GM18858 (cell line): ENCODE data around the gene PRKCQ.
"Not testable (repeated sequence)": the region's sequence is repeated elsewhere in the genome, so short reads cannot be mapped to it uniquely, and the experiment has no call there.

Experiments
- ATAC-seq: cut with Tn5 transposase; IDR thresholded peaks from one replicate; pipeline ENCODE4 v1.9.1; 2021; ENCODE audit not compliant: unreplicated experiment

PRKCQ gene

DNA sequence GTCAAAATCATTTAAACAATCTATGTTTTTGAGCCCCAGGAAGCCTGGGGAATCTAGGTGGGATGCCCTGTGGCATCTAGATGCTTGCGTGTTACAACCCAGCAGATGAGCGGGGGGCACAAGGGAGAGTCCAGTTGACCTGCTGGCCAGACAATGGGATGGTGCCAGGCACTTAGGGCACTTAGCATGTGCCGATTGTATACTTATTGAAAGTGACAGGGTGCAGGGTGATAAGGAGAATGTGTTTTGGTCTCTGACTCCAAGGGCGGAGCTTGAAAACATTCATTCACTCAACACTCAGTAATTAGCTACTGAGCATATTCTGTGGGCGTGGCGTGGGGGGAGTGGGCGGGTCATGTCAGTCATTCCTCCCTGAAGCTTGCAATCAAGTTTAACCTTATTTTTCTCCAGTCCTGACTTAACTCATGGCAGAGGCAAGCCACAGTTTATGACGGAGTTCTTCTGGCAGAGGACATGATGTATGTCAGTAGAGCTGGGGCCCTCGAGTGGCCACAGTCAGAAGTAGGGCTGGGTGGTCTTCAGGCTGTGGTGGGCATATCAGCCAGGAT lies 115.1 kb downstream of the PRKCQ start:
- ATAC-seq: no peak

DNA sequence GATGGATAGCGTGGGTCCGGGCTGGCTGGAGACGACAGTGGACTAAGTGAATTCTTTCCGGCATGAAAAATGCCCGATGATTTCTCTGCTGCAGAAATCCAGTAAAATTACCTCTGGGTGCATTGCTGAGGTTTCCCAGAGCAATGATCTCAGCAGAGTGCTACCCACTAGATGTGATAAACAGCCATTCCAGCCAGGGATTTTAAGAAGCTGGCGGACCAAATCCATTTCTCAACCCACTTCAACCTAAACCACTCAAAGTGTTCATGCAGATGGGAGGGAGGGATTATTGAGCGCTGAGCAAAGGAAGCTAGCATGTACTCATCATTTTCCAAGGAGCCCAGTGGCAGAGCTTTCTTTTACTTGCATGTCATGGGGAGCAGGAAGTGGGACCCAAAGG lies 116.7 kb downstream of the PRKCQ start:
- no peak for ATAC-seq

DNA sequence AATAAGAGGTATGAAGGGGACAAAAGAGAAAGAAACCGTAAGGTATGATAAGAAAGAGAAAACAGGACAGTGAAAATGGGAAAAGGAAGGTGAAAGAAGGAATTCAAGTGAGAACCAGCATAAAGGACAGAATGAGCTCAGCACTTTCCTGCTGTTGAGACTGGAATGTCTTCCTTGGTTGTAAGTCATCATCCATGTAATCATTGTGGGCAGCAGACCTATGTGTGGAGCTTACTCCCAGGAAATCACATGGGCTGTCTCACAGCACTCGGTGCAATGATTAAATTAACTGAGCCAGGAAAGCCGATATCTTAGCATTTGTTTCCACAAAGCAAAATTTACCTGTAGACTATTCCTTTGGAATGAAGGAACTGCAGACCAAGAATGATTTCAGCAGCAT lies 118.1 kb downstream of the PRKCQ start:
- no peak for ATAC-seq

DNA sequence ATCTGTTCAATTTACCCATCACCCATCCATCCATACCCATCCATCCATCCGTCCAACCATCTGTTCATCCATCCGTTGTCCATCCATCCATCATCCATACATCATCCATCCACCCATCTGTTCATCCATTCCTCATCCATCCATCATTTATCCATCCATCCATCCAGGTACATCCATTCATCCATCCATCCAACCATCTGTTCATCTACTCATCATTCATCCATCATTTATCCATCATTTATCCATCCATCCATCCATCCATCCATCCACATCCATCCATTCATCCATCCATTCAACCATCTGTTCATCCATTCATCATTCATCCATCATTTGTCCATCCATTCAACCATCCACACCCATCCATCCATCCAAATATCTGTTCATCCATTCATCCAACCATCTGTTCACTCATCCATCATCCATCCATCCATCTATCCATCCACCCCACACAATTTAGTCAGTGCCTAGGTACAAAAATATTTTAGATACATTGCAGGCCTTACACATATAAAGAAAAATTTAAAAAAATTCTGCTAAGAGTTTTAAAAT lies 119.1 kb downstream of the PRKCQ start:
- no peak for ATAC-seq

DNA sequence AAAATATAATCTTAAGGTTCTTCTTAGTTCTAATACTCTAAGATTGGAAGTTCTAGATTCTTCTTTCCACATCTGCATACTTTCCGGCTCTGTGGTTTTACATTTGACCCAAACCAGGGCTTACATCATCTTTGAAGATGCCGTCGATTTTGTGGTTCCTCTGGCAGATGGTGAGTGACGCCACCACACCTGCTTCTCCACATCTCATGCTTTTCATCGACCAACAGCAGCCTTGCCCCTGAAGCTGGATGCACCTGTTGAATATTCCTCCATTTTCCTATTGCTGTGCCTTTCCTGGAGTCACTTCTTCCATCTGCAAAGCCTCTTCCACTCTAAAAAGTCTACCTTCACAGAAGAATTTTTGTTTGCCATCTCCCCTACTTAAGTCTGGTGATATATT lies 121.3 kb downstream of the PRKCQ start:
- ATAC-seq: no peak

DNA sequence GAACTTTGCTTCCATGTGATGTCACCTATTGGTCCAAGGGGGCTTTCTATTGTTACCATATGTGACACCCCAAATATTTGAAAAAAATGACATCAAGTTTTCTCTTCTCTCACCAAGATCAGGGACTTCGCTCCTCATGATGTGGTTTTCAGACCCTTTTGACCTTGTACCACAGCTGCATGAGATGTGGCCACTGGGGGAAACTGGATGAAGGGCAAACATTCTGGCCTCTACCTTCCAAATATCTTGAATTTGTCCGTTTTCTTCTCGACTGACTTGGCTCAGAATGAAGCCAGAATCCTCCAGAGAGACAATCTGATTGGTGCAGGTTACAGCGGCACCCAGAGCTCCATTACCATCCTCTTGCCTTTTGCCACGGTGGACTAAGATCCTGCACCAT lies 122.7 kb downstream of the PRKCQ start:
- no peak for ATAC-seq

DNA sequence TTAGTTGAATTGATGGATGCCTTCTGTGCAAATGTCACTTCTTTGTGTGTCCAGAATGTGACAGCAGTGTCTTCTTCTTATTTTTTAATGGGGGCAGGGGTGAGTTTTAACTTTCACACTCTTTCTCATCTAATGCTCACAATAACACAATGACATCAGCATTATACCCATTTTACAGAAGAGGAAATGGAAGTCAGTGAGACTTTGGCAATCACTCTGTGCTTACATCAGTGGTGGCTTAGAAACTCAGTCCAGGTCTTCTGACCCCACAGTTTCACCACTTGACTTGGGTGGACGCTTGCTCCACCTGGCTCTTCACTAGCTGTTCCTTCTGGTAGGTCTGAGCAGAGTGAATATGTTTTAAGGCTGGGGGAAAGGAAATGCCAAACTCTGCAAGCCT lies 124.0 kb downstream of the PRKCQ start:
- no peak for ATAC-seq

DNA sequence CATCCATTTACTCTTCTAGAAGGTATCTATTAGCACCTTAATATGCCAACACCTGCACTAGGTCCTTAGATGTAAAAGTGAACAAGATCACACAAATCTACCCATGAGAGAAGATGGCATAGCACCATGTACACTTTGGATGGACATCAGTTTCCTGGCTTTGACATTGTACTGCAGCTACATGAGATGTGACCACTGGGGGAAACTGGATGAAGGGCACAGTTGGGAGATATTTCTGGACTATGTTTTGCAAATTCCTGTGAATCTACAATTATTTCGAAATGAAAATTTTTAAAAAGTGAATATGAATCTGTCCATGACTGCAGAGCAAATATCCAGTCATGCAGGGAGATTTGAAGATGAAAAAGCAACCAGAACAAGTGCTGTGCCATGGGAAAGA lies 124.5 kb downstream of the PRKCQ start:
- no peak for ATAC-seq

DNA sequence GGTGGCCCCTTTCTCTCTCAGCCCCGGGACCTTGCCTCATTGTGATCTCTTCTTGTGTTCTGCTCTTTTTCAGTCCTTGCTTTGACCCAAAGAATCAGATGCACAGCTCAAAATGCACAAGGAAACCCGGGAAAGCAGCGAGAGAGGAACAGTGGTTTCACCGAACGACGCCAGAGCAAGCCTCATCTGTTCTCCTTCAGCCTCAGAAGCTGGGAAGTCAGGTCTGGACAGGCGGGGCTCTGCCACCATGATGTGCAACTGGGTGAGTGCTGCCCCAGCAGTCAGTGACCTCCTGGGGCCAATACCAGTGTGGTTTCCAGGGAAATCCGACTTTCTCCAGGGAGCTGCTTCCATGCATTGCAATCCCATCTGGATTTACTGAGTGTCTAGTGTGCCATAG lies 133.4 kb downstream of the PRKCQ start:
- ATAC-seq: no peak

DNA sequence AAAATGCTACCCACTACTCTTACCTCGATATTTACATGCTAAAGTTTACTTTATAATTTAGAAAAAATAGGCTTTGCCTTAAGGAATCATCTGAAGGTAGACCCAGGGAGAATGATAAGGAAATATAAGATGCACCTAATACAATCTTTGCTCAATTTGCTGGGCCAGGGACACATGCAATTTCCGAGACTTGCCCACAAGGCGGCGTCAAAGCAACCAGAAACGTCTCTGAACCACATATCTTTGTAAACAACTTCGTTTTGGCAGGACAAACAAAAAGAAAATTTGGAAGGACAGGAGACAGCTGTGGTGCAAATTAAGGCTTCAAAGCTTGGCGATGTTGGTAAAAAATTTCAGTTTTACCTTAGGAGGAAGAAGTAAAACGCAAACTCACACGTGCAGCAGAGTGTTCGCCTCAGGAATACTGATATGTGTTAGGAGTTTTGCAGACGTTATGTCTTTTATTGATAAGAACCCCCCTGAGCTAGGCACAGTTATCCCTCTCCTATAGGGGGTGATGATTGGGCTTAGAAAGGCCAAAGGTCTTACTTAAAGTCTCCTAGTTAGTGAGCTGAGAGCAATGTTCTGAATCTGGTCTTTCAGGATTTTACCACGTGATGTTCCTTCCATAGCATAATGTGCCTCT lies 134.3 kb downstream of the PRKCQ start:
- ATAC-seq: no peak

DNA sequence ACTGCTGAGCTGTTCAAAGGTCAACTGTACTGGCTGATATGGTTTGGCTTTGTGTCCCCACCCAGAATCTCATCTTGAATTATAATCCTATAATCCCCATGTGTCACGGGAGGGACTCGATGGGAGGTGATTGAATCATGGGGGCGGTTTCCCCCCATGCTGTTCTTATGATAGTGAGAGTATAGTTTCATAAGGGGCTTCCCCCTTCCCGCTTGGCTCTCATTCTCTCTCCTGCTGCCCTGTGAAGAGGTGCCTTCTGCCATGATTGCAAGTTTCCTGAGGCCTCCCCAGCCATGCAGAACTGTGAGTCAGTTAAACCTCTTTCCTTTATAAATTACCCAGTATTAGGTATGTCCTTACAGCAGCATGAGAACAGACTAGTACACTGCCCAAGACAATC lies 140.2 kb downstream of the PRKCQ start:
- ATAC-seq: not testable (repeated sequence)

DNA sequence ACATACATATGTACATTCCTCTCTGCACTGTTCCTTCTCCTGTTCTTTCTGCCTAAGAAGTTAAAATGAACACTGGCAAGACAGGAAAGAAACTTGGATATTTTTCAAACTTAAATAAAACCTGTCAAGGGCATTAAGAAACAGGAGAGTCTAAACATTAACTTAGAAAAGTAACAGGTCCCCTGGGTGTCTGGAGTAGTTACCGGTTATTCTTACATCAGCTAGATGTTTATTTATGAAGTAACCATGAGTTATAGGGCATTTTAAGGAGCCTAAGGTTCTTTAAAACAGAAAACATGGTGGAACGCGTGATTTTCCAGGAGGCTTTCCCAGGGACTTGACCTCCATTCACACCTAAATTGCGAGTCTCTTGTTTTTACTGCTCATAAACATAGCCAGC lies 148.2 kb downstream of the PRKCQ start:
- ATAC-seq: no peak

DNA sequence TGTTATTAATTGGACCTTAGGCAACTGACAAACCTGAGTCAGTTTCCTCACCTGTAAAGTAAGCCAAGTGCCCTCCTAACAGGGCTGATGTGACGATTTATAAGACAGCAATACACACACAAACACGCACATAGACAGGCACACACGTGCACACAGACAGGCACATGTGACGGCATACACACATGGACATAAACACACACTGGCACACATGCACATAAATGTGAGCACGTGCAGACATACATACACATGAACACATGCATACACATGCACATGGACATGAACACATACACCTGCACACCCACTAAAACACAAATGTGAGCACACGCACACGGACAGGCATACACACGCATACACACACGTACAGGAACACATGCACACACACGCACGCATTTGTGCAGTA lies 148.9 kb downstream of the PRKCQ start:
- ATAC-seq: no peak

DNA sequence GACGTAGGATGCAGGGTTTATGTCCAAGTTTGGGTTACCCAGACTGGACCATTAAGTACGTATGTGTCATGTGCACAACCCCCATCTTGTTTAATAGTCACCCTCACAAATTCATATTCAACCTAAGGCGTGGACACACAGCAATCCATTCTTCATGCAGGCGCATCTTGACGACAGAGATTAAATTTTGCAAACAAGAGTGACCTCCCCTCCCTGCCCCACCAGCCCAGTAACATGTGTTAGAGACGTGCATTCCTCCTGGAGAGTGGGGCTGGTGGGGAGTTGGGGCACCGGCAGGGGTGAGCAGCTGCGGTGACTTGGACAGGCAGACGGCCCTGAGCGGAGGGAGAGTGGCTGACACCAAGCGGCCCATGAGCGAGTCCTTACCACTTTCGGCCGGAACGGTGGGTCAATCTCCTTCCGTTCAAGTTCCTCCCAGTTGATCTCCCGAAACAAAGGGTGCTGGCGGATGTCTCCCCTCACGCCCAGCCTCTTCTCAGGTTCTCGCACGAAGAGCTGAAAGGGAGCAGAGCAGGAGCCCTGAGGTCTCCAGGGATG lies 149.6 kb downstream of the PRKCQ start:
- ATAC-seq: no peak

DNA sequence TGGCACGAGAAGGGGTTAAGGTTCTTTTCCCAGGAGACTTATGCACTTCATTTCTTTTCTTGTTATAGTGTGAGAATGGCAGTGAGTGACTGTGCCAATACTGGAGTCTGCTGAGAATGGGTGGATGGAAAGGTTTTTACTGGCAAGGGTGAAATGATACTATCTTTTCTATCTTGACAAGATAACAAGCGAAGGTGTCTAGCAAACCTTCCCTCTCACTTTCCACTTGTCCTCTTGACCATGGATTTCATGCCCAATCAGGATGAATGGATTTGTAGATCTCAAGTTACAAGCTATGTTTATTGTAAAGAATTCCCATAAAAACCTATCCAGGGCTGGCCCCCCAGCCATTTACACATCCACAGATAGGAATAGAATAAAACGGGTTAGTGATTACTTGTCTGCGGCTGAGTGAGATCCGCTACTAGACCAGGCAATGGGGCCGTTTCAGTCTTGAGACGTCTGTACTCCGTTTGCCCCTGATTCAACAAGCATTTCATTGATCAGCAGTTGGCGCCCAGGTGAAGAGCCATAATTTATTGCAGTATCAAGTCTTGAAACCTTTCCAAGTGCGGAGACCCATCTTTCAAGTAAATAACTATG lies 152.6 kb downstream of the PRKCQ start:
- no peak for ATAC-seq

DNA sequence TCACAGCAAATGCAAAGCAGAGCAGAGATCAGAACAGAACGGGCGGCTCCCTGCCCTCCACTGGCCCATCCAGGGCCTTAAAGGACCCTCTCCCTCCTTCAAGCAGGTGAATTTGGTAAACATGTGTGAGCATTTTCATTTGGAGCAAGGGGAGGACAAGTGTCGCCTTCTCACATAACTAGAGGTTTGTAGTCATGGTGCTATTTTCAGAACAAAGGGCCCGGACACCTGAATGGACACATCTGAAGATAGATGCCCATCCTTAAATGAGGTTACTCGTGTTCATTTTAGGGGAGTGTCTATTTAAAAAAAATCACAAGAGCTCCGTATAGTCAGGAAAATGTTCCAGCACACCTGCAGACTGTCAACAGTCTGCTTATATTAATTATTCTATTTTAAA lies 153.8 kb downstream of the PRKCQ start:
- no peak for ATAC-seq

DNA sequence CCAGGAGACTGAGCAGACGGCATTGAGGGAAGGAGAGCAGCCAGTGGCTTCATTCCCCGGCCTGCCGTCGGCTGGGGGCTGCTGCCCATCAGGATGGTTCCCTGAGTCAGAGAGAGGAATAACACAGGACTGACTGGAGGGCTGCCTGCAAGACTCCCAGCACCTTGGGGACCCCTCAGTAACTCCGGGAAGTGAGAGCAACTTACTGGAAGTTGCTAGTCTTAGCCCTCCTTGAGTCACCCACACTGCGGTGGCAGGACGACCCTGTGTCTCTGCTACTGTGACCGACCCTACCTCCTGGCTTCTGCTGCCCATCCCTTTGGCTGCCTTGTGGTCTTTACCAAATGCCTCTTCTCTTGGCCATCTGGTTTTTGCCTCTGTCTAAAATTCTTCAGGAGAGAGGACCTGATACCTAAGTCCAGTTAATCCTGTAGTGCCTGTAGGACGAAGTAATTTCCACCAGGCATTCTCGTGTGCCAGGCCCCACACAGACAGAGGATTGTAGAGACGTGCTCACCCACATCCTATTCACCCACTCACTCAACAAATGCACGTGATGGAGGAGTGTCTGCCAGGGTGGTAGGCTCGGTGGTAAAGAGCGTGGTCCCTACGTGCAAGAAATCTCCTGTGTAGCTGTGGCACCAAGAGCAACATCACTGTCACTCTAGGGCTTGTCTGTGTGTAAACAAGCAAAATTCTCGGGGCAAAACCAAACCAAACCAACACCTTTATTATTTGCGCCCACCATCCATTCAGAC lies 156.5 kb downstream of the PRKCQ start:
- no peak for ATAC-seq

DNA sequence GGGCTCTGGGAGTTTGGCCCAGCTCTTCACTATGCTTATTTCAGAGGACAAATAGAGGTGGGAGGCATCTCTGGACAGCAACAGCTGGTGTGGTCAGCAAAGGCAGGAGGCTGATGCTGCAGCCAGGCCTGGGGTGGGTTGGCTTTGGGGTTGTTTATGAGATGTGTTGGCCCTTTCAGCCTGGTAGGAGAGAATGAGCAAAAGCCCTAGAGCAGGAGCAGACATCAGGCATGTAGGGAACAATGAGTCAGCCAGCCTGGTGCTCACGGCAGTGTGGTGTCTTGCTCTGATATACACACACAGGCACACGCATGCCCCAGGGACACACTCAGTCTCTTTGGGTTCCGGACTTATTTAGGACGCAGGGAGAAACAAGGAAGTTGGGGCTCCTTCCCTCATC lies 157.1 kb downstream of the PRKCQ start:
- no peak for ATAC-seq

DNA sequence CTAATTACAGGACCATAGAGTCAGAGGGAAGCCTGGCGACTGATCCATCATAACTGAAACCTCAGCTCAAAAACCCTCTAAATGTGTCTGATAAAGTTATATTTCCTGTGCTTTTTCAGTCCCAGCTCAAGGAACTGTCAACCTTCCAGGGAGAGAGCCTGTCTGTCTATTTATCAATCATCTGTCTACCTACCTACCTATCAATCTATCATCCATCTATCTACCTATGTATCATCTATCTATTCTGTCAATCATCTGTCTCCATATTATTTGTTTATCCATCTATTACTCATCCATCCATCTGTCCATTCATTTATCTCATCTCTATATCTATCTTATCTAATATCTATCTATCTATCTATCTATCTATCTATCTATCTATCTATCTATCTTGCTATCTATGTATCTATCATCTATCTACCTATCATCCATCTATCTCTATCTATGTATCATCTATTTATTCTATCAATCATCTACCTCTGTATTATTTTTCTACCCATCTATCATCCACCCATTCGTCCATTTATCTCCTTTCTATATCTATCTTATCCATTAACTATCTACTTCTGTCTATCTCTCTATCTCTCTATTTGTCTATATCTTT lies 161.4 kb downstream of the PRKCQ start:
- no peak for ATAC-seq

DNA sequence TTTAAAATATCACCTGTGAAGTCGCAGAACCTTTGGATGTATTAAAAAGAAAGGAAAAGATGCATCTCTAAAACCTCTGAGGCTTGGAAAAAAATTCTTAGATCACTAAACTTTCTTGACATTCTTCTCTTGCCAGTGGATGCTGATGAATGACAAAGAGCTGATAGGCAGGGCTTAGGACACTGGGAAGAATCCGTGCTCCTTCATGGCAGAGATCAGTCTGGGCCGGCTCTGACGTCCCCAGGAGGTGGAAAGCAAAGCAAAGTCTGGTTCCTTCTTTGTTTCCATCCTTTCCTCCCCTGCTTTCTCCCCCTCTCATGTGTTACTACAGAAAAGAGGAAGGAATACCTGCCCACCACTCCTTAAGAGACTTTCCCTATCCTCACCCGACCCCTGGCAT lies 161.9 kb downstream of the PRKCQ start:
- ATAC-seq: no peak

DNA sequence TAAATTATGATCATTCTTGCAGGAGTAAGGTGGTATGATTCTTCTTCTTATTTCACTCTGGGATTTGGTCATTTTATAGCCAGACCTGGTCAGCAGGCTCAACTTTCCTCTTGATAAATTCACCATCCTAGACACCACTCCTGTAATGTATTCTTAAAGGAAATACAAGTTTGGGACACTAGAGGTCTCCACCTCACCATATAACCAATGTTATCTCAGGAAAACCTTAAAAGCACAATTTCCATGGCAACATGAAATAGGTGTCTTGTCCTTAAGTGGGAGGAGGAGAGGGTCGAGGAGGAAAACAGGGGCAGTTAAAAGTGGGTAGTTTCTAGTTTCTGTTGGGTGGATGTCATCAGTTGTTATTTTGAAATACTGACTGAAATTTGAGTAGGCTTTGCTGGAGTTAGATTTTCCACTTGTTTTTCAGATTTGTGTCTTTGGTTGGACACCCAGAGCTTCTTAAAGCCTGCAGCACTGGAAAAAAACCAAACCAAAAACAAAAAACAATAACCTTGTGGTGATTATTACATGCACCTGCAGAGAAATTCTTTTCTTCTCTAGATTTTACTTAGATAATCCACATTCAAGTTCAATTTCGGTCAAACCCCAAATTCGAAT lies 163.1 kb downstream of the PRKCQ start:
- no peak for ATAC-seq
